Mononuclear cell (primary cell): ENCODE results near the gene CLGN. TPM values are rescaled to one million over a fixed set of nuclear protein-coding genes. Genes with fewer than 3 reads are reported as not detected.
A peak's percentile ranks its signal among the peaks of the same experiment; 100 is the strongest.
"Not testable (repeated sequence)": the region's sequence is repeated elsewhere in the genome, so short reads cannot be mapped to it uniquely, and the experiment has no call there.

ENCODE experiments used
- H3K27me3 ChIP-seq: 2 replicates; pipeline ENCODE4 v1.6.0; 2011; ENCODE audit warnings: low read length, control low read depth; ENCODE audit not compliant: insufficient read depth
- H3K4me1 ChIP-seq: 2 replicates; pipeline ENCODE4 v1.5.1; 2011; ENCODE audit warnings: mild to moderate bottlenecking, low read length, control low read depth; ENCODE audit not compliant: insufficient read depth
- H3K4me3 ChIP-seq: 2 replicates; pipeline ENCODE4 v1.5.1; 2011; ENCODE audit warnings: mild to moderate bottlenecking, low read length, moderate library complexity
- H3K9me3 ChIP-seq: 2 replicates; pipeline ENCODE4 v1.5.1; 2011; ENCODE audit warnings: low read depth, mild to moderate bottlenecking, control low read depth, low read length
- total RNA-seq: library from RNA; depleted of rRNA; stranded (reverse); fragments of >200 nt; gene quantifications from one replicate; pipeline ENCODE4 v1.2.3, GENCODE V29; 2012

CLGN gene
- total RNA-seq, 1 donor = 0.42 TPM

GRCh38 chr4:140413130-140413969 lies 14.1 kb downstream of the CLGN start:
- H3K4me3 ChIP-seq, H3K9me3 ChIP-seq, H3K4me1 ChIP-seq, H3K27me3 ChIP-seq: not testable (repeated sequence)

- no peaks in the 10 kb centered on the region for H3K9me3 ChIP-seq
- peaks cover 4% of the 10 kb centered on the region for H3K27me3 ChIP-seq
- no peak overlapping the region for H3K4me3 ChIP-seq
- no peaks in the 10 kb centered on the region for H3K4me1 ChIP-seq
These were observed 18.5 kb downstream of the CLGN start for GRCh38 chr4:140408974-140409373.

DNA sequence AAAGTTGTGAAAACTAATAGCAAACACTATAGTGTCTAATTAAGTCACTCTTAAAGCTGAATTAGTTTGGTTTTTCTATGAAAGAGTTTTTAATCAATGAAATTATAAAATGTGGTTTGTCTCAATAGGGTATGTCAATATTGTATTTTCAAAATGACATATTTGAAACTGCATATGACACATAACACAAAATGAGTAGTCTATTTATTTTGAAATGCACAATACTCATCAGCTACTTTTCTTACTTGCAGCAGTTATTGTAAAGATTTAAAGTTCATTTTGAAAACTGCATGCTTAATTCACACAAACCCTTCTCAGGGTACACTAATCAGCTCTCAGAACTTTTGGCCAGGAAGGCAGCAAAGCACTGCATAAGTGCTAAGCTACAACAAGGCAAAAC lies 21.2 kb downstream of the CLGN start:
- Histone ChIP-seq H3K9me3 (no peaks in the 10 kb centered on the region), H3K27me3 (no peaks in the 10 kb centered on the region), H3K4me3 (no peak overlapping the region), H3K4me1 (no peaks in the 10 kb centered on the region)

DNA sequence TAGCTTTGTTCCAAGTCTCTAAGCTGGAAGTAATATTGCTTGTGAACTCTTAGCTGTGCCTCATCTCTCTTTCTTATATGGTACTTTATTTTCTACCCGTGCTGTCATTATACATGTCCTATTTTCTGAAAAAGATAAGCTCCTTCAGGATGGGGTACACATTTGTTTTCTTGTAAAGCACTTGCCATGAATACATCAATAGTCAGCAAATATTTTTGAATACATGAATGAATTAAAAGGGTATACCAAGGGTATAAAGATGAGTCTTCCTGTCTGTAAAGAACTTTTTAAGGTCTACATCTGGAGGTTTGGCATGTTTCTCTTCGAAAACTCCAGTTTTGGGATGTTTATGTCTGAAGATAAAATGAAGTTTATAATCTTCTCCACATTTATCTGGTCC lies 27.3 kb downstream of the CLGN start:
- no peaks in the 10 kb centered on the region for H3K9me3 ChIP-seq
- H3K4me1 ChIP-seq = no peaks in the 10 kb centered on the region
- no peaks in the 10 kb centered on the region for H3K27me3 ChIP-seq
- H3K4me3 ChIP-seq = no peak overlapping the region

GRCh38 chr4:140395668-140396067 lies 31.8 kb downstream of the CLGN start:
- Histone ChIP-seq H3K4me3 (no peak overlapping the region), H3K4me1 (no peaks in the 10 kb centered on the region), H3K9me3 (no peaks in the 10 kb centered on the region), H3K27me3 (no peaks in the 10 kb centered on the region)

DNA sequence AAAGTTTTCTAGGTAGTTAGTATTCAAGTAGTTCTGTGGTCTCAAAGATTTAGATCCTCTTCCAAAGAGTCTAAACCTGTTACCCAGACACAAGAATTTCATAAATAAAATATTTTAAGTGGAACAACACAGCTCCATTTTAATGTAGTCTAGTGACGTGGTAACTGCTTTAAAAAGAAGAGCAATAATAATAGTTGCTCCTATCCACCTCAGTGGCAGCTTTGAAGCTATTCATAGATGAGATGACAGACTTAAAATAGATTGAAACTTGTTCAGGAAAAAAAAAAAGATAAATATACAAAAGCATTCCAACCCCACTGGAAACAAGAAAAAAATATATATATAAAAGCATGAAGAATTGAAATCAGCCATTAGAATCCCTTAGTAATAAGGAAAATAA lies 39.4 kb downstream of the CLGN start:
- Histone ChIP-seq H3K27me3 (no peaks in the 10 kb centered on the region), H3K4me3 (no peak overlapping the region), H3K4me1 (no peaks in the 10 kb centered on the region), H3K9me3 (no peaks in the 10 kb centered on the region)

GRCh38 chr4:140382732-140383131 lies 44.7 kb downstream of the CLGN start:
- H3K4me3 ChIP-seq = no peak overlapping the region
- H3K4me1 ChIP-seq = no peaks in the 10 kb centered on the region
- no peaks in the 10 kb centered on the region for H3K9me3 ChIP-seq
- no peaks in the 10 kb centered on the region for H3K27me3 ChIP-seq

GRCh38 chr4:140374130-140374477 lies 53.3 kb downstream of the CLGN start:
- peak overlapping the region; percentile 86 for H3K4me3 ChIP-seq
- no peaks in the 10 kb centered on the region for H3K9me3 ChIP-seq
- H3K27me3 ChIP-seq = no peaks in the 10 kb centered on the region
- H3K4me1 ChIP-seq = peaks cover 14% of the 10 kb centered on the region

GRCh38 chr4:140373328-140374129 lies 53.9 kb downstream of the CLGN start, which contains the start of gene SCOC:
Gene SCOC, plus strand, starts transcription at chr4:140373646. Its CDS starts 5,525 bp downstream, at chr4:140379171.
- Histone ChIP-seq H3K27me3 (no peaks in the 10 kb centered on the region), H3K4me3 (peak within 1 kb of the TSS; percentile 86), H3K4me1 (peaks cover 14% of the 10 kb centered on the region), H3K9me3 (no peaks in the 10 kb centered on the region)

- Histone ChIP-seq H3K4me3 (peak overlapping the region; percentile 86), H3K4me1 (peaks cover 14% of the 10 kb centered on the region), H3K27me3 (no peaks in the 10 kb centered on the region), H3K9me3 (no peaks in the 10 kb centered on the region)
These were observed 54.6 kb downstream of the CLGN start for GRCh38 chr4:140372751-140373327.

DNA sequence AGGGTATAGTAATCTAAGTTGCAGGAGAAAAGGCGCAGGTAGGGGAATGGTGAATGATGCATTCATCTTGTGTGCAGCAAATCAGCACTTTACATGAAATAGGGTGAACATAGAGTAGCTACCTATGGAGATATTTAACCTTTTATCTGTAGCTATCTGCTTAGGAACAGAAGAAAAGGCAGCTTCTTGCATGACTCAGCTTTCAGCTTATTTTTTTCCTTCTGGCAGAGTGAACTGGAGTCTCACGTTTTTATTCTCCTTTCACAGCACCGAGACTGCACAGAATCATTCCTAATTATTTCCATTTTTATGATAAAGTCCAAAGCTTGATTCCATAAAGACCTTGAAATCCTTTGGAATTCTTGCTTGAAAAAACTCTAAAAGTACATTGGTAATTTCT lies 58.8 kb downstream of the CLGN start:
- H3K4me1 ChIP-seq = peaks cover 6% of the 10 kb centered on the region
- H3K9me3 ChIP-seq = no peaks in the 10 kb centered on the region
- H3K27me3 ChIP-seq = no peaks in the 10 kb centered on the region
- no peak overlapping the region for H3K4me3 ChIP-seq

- Histone ChIP-seq H3K9me3 (no peaks in the 10 kb centered on the region), H3K4me3 (no peak overlapping the region), H3K4me1 (peaks cover 5% of the 10 kb centered on the region), H3K27me3 (no peaks in the 10 kb centered on the region)
These were observed 59.7 kb downstream of the CLGN start for GRCh38 chr4:140367738-140368137.

DNA sequence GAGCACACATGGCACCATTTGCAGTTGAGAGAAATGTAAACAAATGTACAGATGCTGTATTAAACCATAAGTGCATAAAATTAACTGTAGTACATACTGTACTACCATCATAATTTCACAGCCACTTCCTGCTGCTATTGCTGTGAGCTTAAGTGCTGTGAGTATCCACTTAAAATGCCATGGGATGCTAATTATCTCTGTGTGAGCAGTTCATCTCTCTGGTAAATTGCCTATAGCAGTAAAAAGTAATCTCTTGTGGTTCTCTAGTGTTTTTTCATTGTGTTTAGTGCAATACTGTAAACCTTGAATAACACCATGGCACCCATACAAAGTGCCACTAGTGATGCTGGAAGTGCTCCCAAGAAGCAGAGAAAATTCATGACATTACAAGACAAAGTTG lies 63.9 kb downstream of the CLGN start:
- Histone ChIP-seq H3K4me3 (no peak overlapping the region), H3K9me3 (no peaks in the 10 kb centered on the region), H3K4me1 (no peaks in the 10 kb centered on the region), H3K27me3 (no peaks in the 10 kb centered on the region)

DNA sequence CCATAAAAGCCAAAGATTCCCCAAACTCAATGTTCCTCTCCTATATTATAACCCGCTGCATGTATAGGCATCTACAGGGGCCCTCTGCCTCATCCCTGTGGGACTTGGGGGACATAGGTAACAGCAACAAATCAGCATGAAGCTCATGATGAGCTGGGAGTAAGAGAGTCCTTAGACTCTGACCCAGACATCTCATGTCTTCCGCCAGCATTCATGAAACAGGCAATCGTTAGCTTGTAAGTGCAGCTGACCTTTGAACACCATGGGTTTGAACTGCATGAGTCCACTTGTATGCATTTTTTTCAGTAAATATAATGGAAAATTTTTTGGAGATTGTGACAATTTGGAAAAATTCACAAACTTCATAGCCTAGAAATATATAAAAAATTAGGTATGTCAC lies 64.4 kb downstream of the CLGN start:
- Histone ChIP-seq H3K27me3 (no peaks in the 10 kb centered on the region), H3K9me3 (no peaks in the 10 kb centered on the region), H3K4me1 (no peaks in the 10 kb centered on the region), H3K4me3 (no peak overlapping the region)

DNA sequence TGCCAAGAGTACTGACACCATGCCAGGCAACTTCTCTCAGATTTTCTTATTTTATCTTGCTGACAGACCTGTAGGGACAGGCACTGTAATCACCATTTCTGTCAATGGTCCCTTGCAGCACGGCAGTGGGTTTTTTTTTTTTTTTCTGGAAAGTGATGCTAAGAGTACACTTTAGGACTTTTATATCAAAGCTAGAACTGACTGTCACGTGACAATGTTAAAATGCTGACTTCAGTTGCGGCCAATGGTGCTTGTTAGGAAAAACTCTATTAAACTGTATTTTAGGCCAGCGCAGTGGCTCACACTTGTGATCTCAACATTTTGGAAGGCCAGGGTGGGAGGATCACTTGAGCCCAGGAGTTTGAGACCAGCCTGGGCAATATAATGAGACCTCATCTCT lies 66.3 kb downstream of the CLGN start:
- Histone ChIP-seq H3K4me1 (no peaks in the 10 kb centered on the region), H3K9me3 (no peaks in the 10 kb centered on the region), H3K4me3 (no peak overlapping the region), H3K27me3 (no peaks in the 10 kb centered on the region)
